ENCODE measurements around the gene KRT26. TPM values are rescaled to one million over a fixed set of nuclear protein-coding genes. Genes with fewer than 3 reads are reported as not detected.
"Not testable (repeated sequence)": the region's sequence is repeated elsewhere in the genome, so short reads cannot be mapped to it uniquely, and the experiment has no call there.

The KRT26 gene
- total and polyA plus RNA-seq, 8 donors, result not detected

GRCh38 chr17:40815381-40815780, 43.4 kb upstream of the KRT26 start:
- Histone ChIP-seq H3K27ac (no peak overlapping the region), H3K4me3 (no peak overlapping the region), H3K4me1 (peaks cover 6 to 15% (median 13%) of the 10 kb centered on the region in 4 donors), H3K27me3 (peaks cover 3 to 23% (median 11%) of the 10 kb centered on the region in 3 donors), H3K36me3 (peaks cover 4 to 13% (median 9%) of the 10 kb centered on the region in 4 donors), H3K9me3 (peaks cover 0 to 3% (median 1%) of the 10 kb centered on the region in 4 donors)
- WGBS, 5 donors, result 78 to 100% (median 88%) methylated on average over 1 of the region's 1 CpG
- no peak for TF ChIP-seq POLR2A (IDR thresholded peaks at IDR 0.05)
- TF ChIP-seq CTCF (IDR thresholded peaks at IDR 0.05), result no peak
- TF ChIP-seq EP300 (IDR thresholded peaks at IDR 0.05), result no peak
- no peak for TF ChIP-seq POLR2AphosphoS5 (IDR thresholded peaks at IDR 0.05)
- intact Hi-C loops (cut with DNase I; ENCODE audit: low total_unique reads), result no loop called here
- no peak for DNase-seq

GRCh38 chr17:40814657-40815056, 42.7 kb upstream of the KRT26 start:
- DNase-seq; H3K4me3 ChIP-seq; intact Hi-C loops (cut with DNase I; ENCODE audit: low total_unique reads); H3K9me3 ChIP-seq; H3K27ac ChIP-seq: not testable (repeated sequence)
- peaks cover 3 to 30% (median 14%) of the 10 kb centered on the region in 3 donors for H3K27me3 ChIP-seq
- H3K36me3 ChIP-seq, result peaks cover 4 to 13% (median 9%) of the 10 kb centered on the region in 4 donors
- WGBS, 5 donors, result 74 to 89% (median 81%) methylated on average over 3 of the region's 3 CpGs
- H3K4me1 ChIP-seq, result peaks cover 6 to 12% (median 11%) of the 10 kb centered on the region in 4 donors

DNA sequence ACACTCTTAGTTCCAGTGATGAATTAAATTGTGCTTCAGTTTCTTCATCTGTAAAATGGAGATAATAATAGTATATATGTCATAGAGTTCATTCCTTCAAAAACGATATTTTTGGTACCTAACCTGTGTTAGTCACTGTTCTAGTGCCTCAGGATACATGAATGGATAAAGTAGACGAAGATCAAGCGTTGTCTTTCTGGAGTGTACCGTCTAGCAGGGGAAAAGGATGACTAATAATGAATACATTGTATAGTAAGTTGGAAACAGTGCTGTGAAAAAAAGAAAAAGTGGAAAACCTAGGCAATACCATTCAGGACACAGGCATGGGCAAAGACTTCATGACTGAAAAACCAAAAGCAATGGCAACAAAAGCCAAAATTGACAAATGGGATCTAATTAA, 41.8 kb upstream of the KRT26 start:
- peaks cover 3 to 39% (median 16%) of the 10 kb centered on the region in 3 donors for H3K27me3 ChIP-seq
- no peak overlapping the region for H3K27ac ChIP-seq
- H3K4me1 ChIP-seq, result peaks cover 0 to 7% (median 5%) of the 10 kb centered on the region in 4 donors
- peaks cover 0 to 3% (median 1%) of the 10 kb centered on the region in 4 donors for H3K9me3 ChIP-seq
- TF ChIP-seq CTCF (IDR thresholded peaks at IDR 0.05), result no peak
- no peak overlapping the region for H3K4me3 ChIP-seq
- peaks cover 4 to 13% (median 9%) of the 10 kb centered on the region in 4 donors for H3K36me3 ChIP-seq
- 59 to 75% (median 66%) methylated on average over 4 of the region's 4 CpGs for WGBS, 5 donors
- intact Hi-C loops (cut with DNase I; ENCODE audit: low total_unique reads), result no loop called here
- DNase-seq, result no peak

DNA sequence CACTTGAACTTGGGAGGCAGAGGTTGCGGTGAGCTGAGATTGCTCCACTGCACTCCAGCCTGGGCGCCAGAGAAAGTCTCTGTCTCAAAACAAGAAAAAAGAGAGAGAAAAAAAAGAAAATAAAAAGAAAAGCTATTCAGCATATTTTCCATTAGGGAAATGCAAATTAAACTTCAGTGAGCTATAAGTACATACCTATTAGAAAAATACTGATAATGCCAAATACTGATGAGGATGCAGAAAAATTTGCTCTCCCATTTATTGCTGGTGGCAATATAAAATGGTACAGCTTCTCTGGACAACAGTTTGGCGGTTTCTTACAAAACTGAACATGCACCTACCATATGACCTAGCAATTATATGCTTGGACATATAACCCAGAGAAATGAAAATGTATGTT, 40.6 kb upstream of the KRT26 start:
- peaks cover 0 to under 1% (median 0%) of the 10 kb centered on the region in 4 donors for H3K4me1 ChIP-seq
- peaks cover 3 to 50% (median 23%) of the 10 kb centered on the region in 3 donors for H3K27me3 ChIP-seq
- H3K4me3 ChIP-seq, result no peak overlapping the region
- intact Hi-C loops (cut with DNase I; ENCODE audit: low total_unique reads), result no loop called here
- WGBS, 5 donors, result 72 to 84% (median 73%) methylated on average over 3 of the region's 3 CpGs
- peaks cover 4 to 12% (median 9%) of the 10 kb centered on the region in 4 donors for H3K36me3 ChIP-seq
- H3K27ac ChIP-seq, result no peak overlapping the region
- peaks cover 0 to 3% (median 1%) of the 10 kb centered on the region in 4 donors for H3K9me3 ChIP-seq
- TF ChIP-seq EP300 (IDR thresholded peaks at IDR 0.05) (no peak), POLR2AphosphoS5 (IDR thresholded peaks at IDR 0.05) (no peak), POLR2A (IDR thresholded peaks at IDR 0.05) (no peak), CTCF (IDR thresholded peaks at IDR 0.05) (no peak)
- DNase-seq, result no peak

DNA sequence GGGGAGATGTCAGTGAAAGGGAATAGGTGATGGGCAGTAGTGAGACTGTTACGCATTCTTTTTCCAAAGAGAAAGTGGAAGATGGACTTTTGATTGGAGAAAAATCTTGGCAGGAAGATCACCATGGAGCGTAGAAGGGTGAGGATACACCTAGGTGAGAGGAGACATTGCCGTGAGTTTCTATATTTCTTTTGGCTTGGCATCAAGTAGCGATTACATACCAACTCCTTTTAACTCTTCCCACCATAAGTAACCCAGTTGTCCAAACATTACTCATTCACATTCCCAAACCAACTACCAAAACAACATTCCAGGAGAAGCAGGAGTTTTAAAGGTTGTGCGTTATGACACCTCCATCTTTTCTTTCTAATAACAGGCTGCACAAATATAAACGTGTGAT, 38.5 kb upstream of the KRT26 start:
- Histone ChIP-seq H3K27ac (no peak overlapping the region), H3K4me1 (no peaks in the 10 kb centered on the region), H3K27me3 (peaks cover 3 to 72% (median 42%) of the 10 kb centered on the region in 3 donors), H3K9me3 (peaks cover 0 to 3% (median 1%) of the 10 kb centered on the region in 4 donors), H3K36me3 (no peaks in the 10 kb centered on the region), H3K4me3 (no peak overlapping the region)
- intact Hi-C loops (cut with DNase I; ENCODE audit: low total_unique reads), result no loop called here
- TF ChIP-seq EP300 (IDR thresholded peaks at IDR 0.05) (no peak), POLR2A (IDR thresholded peaks at IDR 0.05) (no peak), POLR2AphosphoS5 (IDR thresholded peaks at IDR 0.05) (no peak), CTCF (IDR thresholded peaks at IDR 0.05) (no peak)
- WGBS, 5 donors, result 63 to 71% (median 67%) methylated on average over 6 of the region's 6 CpGs
- DNase-seq, result no peak

All from stomach (tissue), 9 donors.